PFSK-1 (cell line): Measurements from ENCODE around the gene DCUN1D2.

ENCODE experiments used
- POLR2AphosphoS5 ChIP-seq: IDR thresholded peaks from 2 replicates; pipeline ENCODE4 v1.6.1; 2012; ENCODE audit warnings: low read depth, mild to moderate bottlenecking, control low read depth, low read length, moderate library complexity
- SIN3A ChIP-seq: IDR thresholded peaks from 2 replicates; pipeline ENCODE4 v1.6.1; 2012; ENCODE audit warnings: mild to moderate bottlenecking, low read length, moderate library complexity, borderline replicate concordance; ENCODE audit not compliant: insufficient read depth
- TF ChIP-seq, protein P1 (sequence below), 2 experiments: IDR thresholded peaks; 2 replicates each; pipeline versions ENCODE4 v1.6.1 to v1.8.0; 2011 to 2012; ENCODE audit warnings: low read depth in 2 of 2, low read length in 2 of 2, control low read depth in 1 of 2, inconsistent platforms in 1 of 2, mild to moderate bottlenecking in 1 of 2, moderate library complexity in 1 of 2; ENCODE audit not compliant: insufficient read depth in 1 of 2

DNA sequence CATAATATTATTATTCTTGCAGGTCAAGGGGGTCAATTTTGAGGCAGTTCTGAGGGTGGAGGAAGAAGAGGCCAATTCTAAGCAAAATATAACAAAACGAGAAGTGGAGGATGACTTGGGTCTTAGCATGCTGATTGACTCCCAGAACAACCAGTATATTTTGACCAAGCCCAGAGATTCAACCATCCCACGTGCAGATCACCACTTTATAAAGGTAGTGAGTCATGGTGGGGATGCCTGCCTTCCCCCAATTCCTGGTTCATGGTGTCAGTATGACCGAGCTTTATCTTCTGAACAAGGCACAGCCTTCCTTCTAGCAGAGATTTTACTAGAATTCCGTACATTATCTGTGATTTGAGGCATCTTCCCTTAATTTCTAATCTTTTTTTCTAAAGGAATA, 9.4 kb upstream of the DCUN1D2 start:
- TF ChIP-seq POLR2AphosphoS5 (no peak), SIN3A (no peak)
- TF ChIP-seq, protein P1, sequence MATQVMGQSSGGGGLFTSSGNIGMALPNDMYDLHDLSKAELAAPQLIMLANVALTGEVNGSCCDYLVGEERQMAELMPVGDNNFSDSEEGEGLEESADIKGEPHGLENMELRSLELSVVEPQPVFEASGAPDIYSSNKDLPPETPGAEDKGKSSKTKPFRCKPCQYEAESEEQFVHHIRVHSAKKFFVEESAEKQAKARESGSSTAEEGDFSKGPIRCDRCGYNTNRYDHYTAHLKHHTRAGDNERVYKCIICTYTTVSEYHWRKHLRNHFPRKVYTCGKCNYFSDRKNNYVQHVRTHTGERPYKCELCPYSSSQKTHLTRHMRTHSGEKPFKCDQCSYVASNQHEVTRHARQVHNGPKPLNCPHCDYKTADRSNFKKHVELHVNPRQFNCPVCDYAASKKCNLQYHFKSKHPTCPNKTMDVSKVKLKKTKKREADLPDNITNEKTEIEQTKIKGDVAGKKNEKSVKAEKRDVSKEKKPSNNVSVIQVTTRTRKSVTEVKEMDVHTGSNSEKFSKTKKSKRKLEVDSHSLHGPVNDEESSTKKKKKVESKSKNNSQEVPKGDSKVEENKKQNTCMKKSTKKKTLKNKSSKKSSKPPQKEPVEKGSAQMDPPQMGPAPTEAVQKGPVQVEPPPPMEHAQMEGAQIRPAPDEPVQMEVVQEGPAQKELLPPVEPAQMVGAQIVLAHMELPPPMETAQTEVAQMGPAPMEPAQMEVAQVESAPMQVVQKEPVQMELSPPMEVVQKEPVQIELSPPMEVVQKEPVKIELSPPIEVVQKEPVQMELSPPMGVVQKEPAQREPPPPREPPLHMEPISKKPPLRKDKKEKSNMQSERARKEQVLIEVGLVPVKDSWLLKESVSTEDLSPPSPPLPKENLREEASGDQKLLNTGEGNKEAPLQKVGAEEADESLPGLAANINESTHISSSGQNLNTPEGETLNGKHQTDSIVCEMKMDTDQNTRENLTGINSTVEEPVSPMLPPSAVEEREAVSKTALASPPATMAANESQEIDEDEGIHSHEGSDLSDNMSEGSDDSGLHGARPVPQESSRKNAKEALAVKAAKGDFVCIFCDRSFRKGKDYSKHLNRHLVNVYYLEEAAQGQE (IDR thresholded peaks at IDR 0.05; ENCODE audit: insufficient read depth in 1 of 2, low read depth in 2 of 2, low read length in 2 of 2) = no peak
